HG03196 (cell line): ENCODE measurements around the gene ST3GAL6.
"Not testable (repeated sequence)": the region's sequence is repeated elsewhere in the genome, so short reads cannot be mapped to it uniquely, and the experiment has no call there.

Source experiments
- ATAC-seq: cut with Tn5 transposase; IDR thresholded peaks from one replicate; pipeline ENCODE4 v1.9.1; 2021; ENCODE audit not compliant: unreplicated experiment

Gene ST3GAL6

DNA sequence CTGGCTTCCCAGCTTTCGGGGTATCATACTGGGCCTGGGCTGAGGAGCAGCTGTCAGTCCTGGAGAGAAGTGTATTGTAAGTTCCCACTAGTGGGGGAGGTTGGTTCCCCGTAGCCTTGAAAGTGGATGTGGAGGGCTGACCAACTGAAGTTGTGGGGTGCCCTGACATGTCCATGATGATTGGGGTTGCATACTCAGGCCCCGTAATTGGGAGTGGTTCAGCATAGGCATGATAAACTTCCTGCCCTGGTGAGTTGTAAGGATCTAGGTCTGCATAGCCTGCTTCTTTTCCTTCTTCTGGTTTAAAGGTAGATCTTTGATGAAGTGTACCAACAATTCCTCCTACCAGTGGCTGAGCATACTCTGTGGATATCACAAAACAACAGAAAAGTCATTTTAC lies 36.3 kb downstream of the ST3GAL6 start:
- ATAC-seq, result no peak

DNA sequence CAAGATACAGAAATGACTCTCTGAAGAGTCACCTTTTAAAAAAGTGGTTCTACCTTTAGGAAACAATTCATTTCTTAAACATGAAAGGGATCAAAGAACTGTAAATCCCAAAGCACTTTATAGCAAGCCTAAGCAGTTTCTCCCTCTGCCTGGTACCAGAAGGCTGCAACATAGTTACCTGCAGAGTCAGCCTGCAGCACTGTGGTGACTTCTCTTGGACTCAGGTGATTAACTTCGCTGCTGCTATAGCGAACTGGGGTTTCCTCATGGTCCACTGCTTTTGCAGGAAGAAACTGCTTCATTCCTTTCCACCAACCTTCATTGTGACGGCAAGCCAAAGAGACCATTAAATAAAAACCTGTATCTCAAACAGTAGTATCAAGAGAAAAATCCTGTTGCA lies 37.3 kb downstream of the ST3GAL6 start:
- ATAC-seq, result no peak

DNA sequence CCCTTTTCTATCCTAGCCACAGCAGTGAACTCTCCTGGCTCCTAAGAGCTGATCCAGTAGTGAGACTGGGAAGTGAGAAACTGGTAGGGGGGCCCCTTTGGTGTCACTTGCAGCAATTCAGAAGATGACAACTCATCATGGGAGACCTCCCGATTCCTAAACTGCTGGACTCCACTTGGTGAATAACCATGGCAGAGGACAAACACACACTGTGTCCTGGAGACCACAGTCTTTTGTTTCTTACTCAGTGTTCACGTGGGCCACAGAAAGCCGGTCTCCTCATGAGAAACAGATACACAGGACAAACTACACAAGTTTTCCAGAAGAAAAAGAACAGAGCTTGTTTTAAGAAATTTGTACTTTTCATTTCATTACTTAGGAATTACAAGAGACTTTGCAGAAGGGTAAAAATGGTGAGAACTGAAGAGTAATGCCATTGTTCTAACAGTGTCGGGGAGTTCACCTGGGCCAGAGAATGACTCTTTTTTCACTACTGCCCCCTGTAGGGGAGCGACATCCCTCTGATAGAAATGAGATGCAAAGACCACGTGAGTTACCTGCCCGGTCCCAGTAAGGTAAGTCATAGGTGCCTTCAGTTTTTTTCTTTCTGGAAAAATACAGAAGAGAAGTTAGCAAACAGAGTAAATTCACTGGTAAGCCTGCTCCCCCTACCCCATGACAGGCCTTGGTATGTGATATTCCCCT lies 38.1 kb downstream of the ST3GAL6 start:
- ATAC-seq, result no peak

- ATAC-seq, result no peak
These were observed 42.4 kb downstream of the ST3GAL6 start for GRCh38 chr3:98805571-98805970.

GRCh38 chr3:98806521-98806920 lies 43.4 kb downstream of the ST3GAL6 start:
- ATAC-seq, result no peak

GRCh38 chr3:98807011-98807410 lies 43.9 kb downstream of the ST3GAL6 start:
- ATAC-seq, result no peak

DNA sequence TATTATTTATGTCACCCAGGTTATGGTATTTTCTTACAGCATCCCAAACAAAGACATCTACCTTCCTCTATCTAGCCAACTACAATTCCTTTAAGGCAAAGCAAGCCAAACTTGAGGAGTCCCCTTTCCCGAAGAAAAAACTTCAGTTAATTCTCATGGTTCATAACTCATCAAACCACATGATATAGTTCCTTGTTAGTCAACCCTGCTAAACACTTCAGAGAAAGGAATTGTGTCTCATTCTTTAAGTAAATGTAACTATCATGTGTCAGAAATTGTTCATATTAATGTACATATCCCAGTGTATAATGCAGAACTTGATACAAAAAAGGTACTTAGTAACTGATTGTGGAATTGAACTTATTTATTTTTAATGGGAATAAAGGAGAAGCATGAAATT lies 44.4 kb downstream of the ST3GAL6 start:
- ATAC-seq, result no peak

DNA sequence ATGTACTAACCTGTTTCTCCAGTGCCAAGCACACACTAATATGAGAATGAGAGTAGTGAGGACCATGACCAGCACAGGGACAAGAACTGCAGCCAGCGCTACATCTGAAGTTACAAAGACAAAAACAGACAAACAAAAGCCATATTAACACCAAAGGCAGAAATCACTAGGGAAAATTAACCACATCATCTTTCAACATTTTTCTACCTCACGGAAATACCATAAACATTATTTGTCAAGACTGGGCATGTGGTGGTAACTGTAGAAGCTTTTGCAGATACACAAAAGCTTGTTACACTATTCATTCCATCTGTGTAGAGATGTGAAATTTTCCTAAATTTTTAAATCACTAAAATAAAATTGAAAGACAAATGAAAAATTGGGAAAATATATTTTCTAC lies 44.9 kb downstream of the ST3GAL6 start:
- ATAC-seq, result no peak

DNA sequence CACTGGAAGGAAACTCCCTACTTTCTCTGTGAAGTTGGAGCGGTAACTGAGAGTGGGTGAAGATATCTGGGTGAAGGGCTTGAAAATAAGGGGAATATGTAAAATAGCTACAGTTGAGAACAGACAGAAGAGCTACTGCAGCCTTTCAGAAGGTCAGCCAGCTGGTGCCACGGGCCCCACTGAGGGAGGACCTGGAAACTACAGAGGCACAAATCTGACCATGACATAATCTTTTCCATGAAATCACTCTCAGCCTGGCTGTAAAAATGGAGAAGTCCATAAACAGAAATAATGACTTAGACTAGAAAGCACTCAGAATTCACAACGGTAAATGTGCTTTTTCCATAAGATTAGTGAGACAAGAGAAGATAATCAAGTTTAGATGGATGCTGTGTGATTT lies 46.4 kb downstream of the ST3GAL6 start:
- ATAC-seq, result no peak

DNA sequence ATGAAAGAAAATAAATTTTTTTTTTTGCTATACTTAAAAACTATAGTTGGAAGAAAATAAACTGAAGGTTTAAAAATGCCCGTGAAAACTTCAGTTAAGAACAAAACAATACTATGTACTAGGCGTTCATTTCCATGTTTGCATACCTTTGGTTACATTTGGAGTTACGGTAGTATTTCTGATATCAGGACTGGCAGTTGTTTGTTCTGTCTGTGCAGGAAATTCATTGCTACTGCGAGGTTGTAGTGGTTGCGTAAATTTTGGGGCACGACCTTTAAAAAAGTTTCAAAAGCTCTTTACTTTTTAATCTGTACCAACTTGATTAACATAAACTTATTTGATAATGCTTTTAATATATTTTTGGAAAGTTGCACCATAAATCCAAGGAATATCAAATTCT lies 47.9 kb downstream of the ST3GAL6 start:
- ATAC-seq, result no peak

DNA sequence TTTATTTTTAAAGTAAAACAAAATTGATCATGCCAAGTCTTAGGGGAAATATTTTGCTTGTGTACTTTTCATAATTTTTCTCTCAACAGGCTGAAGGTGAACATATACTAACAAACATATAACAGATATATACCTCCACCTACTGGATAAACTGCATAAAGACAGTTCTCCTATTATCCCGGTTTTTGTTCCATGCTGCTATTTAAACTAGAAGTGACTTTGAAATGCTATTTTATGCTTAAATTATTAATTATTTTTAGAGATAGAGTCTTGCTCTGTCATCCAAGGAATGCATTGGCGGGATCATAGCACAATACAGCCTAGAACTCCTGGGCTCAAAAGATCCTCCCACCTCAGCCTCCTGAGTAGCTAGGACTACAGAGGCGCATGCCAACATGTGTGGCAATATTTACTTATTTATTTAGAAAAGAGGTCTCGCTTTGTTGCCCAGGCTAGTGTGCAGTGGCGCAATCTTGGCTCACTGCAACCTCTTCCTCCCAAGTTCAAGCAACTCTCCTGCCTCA lies 49.8 kb downstream of the ST3GAL6 start:
- peak; percentile 71 for ATAC-seq

- ATAC-seq, result no peak
These were observed 51.8 kb downstream of the ST3GAL6 start for GRCh38 chr3:98814817-98815420.

DNA sequence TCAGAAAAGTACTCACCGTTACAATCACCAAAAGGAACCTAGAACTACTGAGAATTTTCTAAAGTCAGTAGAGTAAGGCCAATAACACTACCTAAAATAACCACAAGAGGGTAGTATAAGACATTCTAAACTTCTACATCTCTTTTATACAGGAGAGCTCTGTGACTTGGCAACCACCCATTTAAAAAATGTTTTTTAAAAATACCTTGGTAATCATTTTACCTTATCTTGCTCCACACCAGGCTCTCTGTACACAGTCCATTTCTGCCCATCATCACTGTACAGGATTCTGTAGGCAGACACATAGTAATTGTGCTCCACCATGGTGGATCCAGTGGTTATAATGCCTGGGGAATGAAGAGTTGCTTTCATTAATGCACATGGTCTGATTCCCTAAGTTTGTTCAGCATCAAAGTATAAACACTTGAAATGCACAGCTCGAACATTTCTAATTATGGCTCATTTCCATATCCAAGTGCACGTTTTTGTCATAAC lies 54.5 kb downstream of the ST3GAL6 start:
- peak; percentile 85 for ATAC-seq

DNA sequence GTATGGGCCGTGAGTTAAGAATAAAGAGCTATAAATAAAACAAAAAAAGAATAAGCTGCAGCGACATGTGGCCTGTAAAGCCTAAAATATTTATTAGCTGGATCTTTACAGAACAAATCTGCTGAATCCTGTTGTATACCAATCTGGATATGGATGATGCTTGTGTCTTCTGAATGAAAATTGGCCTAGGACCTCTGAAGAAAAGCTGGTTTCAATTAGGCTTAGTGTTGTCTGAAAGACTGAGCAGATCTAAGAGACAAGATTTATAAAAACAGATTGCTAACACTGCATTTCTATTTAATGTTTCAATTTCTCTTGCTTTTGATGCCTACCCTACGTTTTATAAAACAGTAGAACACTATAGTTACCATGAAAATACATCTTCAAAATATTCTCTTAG lies 57.9 kb downstream of the ST3GAL6 start:
- no peak for ATAC-seq

DNA sequence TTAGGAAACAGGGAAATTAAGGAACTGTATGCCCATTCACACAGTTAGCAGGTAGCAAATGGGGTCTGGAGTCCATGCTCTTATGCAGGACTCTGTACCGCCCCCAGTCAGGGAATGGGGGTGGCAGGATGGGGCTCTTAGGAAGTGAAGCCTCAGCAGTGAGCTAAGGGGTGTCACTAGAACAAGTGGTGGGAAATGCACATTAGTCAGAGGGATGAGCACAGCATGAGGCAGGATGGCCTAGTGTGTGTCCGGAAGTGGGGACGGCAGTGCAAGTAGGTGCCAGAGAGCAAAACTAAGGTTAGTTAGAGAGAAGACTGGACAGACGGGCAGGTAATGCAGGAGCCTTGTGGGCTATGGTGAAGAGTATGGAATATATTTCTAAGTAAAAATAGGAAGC lies 60.7 kb downstream of the ST3GAL6 start:
- ATAC-seq, result no peak

DNA sequence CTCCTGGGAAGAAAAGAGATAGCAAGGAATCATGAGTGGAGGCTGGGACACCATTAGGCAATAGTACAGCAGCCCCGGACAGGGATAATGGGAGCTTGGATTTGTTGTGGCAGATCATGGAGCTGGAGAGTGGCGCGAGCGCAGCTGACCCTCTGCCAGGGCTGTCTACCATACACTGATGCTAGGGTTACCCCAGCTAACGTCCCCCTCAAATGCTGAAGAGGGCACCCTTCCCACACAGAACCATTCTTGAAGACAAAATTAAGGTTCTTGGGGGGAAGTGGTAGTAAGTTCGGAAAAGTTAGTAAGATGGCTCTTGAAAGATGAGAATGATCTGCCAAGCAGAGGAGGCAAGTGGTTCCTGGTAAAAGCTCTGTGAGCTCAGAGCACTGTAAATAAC lies 61.1 kb downstream of the ST3GAL6 start:
- ATAC-seq, result no peak

GRCh38 chr3:98826126-98826525 lies 63.0 kb downstream of the ST3GAL6 start:
- ATAC-seq, result no peak

GRCh38 chr3:98827221-98827920 lies 64.2 kb downstream of the ST3GAL6 start:
- ATAC-seq, result no peak

DNA sequence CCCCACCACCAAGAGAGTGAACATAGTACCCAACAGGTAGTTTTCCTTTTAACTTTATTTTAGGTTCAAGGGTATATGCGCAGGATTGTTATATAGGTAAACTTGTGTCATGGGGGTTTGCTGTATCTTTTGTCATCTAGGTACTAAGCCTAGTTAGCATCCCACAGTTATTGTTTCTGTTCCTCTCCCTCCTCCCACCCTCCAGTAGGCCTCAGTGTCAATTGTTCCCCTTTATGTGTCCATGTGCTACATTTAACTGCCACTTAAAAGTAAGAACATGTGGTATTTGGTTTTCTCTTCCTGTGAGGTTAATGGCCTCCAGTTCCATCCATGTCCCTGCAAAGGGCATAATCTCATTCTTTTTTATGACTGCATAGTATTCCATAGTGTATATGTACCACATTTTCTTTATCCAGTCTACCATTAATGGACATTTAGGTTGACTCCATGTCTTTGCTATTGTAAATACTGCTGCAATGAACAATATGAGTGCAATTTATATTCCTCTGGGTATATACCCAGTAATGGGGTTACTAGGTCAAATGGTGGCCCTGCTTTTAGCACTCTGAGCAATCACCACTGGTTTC lies 66.2 kb downstream of the ST3GAL6 start:
- no peak for ATAC-seq

DNA sequence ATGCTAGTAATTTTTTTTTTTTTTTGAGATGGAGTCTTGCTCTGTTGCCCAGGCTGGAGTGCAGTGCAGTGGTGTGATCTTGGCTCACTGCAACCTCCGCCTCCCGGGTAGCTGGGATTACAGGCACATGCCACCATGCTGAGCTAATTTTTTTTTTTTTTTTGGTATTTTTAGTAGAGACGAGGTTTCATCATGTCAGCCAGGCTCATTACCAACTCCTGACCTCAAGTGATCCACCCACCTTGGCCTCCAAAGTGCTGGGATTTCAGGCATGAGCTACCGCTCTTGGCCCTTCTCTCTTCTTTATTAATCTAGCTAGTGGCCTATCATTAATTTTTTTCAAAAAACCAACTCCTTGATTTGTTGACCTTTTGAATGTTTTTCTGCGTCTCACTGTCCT lies 67.9 kb downstream of the ST3GAL6 start:
- not testable (repeated sequence) for ATAC-seq

DNA sequence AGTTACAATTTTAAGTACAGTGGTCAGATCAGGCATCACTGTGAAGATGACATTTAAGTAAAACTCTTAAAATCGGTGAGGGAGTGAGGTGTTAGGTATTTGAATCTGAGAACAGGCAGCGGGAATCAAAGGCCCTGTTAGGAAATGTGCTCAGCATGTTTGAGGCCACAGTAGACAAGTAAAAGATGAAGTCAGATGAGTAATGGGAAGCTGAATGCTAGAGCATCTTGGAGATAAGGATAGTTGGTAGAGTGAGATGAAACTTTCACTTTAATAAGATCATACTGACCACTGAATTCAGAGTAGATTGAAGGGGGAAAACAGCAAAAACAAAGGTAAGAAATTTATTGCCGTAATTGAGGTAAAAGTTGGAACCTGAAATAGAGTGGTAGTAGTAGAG lies 76.7 kb downstream of the ST3GAL6 start:
- no peak for ATAC-seq
